GM19452 (cell line): ENCODE measurements around the gene PACSIN1.

Experiments used
- ATAC-seq: cut with Tn5 transposase; IDR thresholded peaks from one replicate; pipeline ENCODE4 v1.9.1; 2021; ENCODE audit not compliant: unreplicated experiment

The PACSIN1 gene

GRCh38 chr6:34514112-34514511, 48.2 kb downstream of the PACSIN1 start:
- ATAC-seq = no peak

GRCh38 chr6:34514593-34515472, 49.0 kb downstream of the PACSIN1 start:
- no peak for ATAC-seq

- ATAC-seq = no peak
Observed at GRCh38 chr6:34515473-34516387, 49.9 kb downstream of the PACSIN1 start.

GRCh38 chr6:34516391-34517324, 50.8 kb downstream of the PACSIN1 start:
- ATAC-seq = no peak

- ATAC-seq = no peak
Observed at GRCh38 chr6:34517461-34517881, 51.6 kb downstream of the PACSIN1 start.

GRCh38 chr6:34517966-34518365, 52.1 kb downstream of the PACSIN1 start:
- no peak for ATAC-seq

- no peak for ATAC-seq
Observed at GRCh38 chr6:34518669-34519365, 52.9 kb downstream of the PACSIN1 start.

GRCh38 chr6:34519971-34520644, 54.2 kb downstream of the PACSIN1 start:
- no peak for ATAC-seq

- ATAC-seq = no peak
Observed at GRCh38 chr6:34520645-34521462, 55.0 kb downstream of the PACSIN1 start.

- ATAC-seq = no peak
Observed at GRCh38 chr6:34521463-34522285, 55.8 kb downstream of the PACSIN1 start.

GRCh38 chr6:34522761-34523160, 56.9 kb downstream of the PACSIN1 start:
- no peak for ATAC-seq

- no peak for ATAC-seq
Observed at GRCh38 chr6:34523441-34524206, 57.7 kb downstream of the PACSIN1 start.

GRCh38 chr6:34524499-34524898, 58.6 kb downstream of the PACSIN1 start:
- no peak for ATAC-seq

GRCh38 chr6:34524971-34525370, 59.1 kb downstream of the PACSIN1 start:
- ATAC-seq = no peak

GRCh38 chr6:34525431-34526175, 59.7 kb downstream of the PACSIN1 start:
- no peak for ATAC-seq

- no peak for ATAC-seq
Observed at GRCh38 chr6:34526241-34526972, 60.5 kb downstream of the PACSIN1 start.
